RWPE2 (cell line): ENCODE measurements around the gene TTF2.

Experiments
- ATAC-seq: fragments of 200-7000 bp; cut with Tn5 transposase; 3 replicates; pipeline ENCODE4 v1.9.1; 2021; ENCODE audit warnings: low read depth
- DNase-seq: peaks from one replicate; pipeline ENCODE4 v3.0.0-alpha.2; 2020; ENCODE audit warnings: low spot score
- H3K27ac ChIP-seq: fragments of 450-650 bp; 2 replicates; pipeline ENCODE4 v1.5.1; 2017; ENCODE audit warnings: mild to moderate bottlenecking; ENCODE audit not compliant: poor library complexity, severe bottlenecking
- H3K27me3 ChIP-seq: fragments of 250-450 bp; sonication (Bioruptor Pico); 2 replicates; pipeline ENCODE4 v1.5.1; 2021; ENCODE audit warnings: mild to moderate bottlenecking, moderate library complexity; ENCODE audit not compliant: insufficient read depth, poor library complexity, severe bottlenecking
- H3K36me3 ChIP-seq: fragments of 250-450 bp; sonication (Bioruptor Pico); 2 replicates; pipeline ENCODE4 v1.5.1; 2020; ENCODE audit warnings: low read depth, mild to moderate bottlenecking, moderate library complexity
- H3K4me1 ChIP-seq: fragments of 250-450 bp; sonication (Bioruptor Pico); 2 replicates; pipeline ENCODE4 v1.5.1; 2021; ENCODE audit warnings: mild to moderate bottlenecking, moderate library complexity; ENCODE audit not compliant: insufficient read depth, poor library complexity, severe bottlenecking
- H3K4me3 ChIP-seq: fragments of 250-450 bp; sonication (Bioruptor Pico); 2 replicates; pipeline ENCODE4 v1.5.1; 2021; ENCODE audit warnings: mild to moderate bottlenecking, moderate library complexity; ENCODE audit not compliant: severe bottlenecking
- H3K9me3 ChIP-seq: fragments of 250-450 bp; sonication (Bioruptor Pico); 2 replicates; pipeline ENCODE4 v1.5.1; 2021; ENCODE audit warnings: mild to moderate bottlenecking, moderate library complexity; ENCODE audit not compliant: severe bottlenecking
- CTCF ChIP-seq: fragments of 450-650 bp; IDR thresholded peaks from one replicate; pipeline ENCODE4 v1.5.1; 2017; ENCODE audit warnings: mild to moderate bottlenecking, moderate library complexity; ENCODE audit not compliant: poor library complexity, severe bottlenecking

The TTF2 gene

GRCh38 chr1:117060441-117061317, 553 bp downstream of the TTF2 start:
- Histone ChIP-seq H3K4me3 (peak overlapping the region; percentile 64), H3K36me3 (peaks cover 34% of the 10 kb centered on the region), H3K27ac (peak overlapping the region; percentile 75), H3K9me3 (no peaks in the 10 kb centered on the region), H3K27me3 (no peaks in the 10 kb centered on the region), H3K4me1 (peaks cover 10% of the 10 kb centered on the region)
- TF ChIP-seq CTCF = no peak
- DNase-seq (no peak), ATAC-seq (peak; percentile 31)

- Histone ChIP-seq H3K9me3 (no peaks in the 10 kb centered on the region), H3K27me3 (no peaks in the 10 kb centered on the region), H3K36me3 (peaks cover 34% of the 10 kb centered on the region), H3K4me3 (no peak overlapping the region), H3K4me1 (peaks cover 10% of the 10 kb centered on the region), H3K27ac (no peak overlapping the region)
- ATAC-seq (no peak), DNase-seq (no peak)
- no peak for TF ChIP-seq CTCF
These were observed 1.9 kb downstream of the TTF2 start for GRCh38 chr1:117061986-117062415.

- no peak for ATAC-seq
- Histone ChIP-seq H3K4me1 (peaks cover 2% of the 10 kb centered on the region), H3K27ac (no peak overlapping the region), H3K9me3 (no peaks in the 10 kb centered on the region), H3K36me3 (peaks cover 47% of the 10 kb centered on the region), H3K27me3 (no peaks in the 10 kb centered on the region), H3K4me3 (no peak overlapping the region)
- no peak for TF ChIP-seq CTCF
- DNase-seq = no peak
These were observed 6.2 kb downstream of the TTF2 start for GRCh38 chr1:117066367-117066766.

DNA sequence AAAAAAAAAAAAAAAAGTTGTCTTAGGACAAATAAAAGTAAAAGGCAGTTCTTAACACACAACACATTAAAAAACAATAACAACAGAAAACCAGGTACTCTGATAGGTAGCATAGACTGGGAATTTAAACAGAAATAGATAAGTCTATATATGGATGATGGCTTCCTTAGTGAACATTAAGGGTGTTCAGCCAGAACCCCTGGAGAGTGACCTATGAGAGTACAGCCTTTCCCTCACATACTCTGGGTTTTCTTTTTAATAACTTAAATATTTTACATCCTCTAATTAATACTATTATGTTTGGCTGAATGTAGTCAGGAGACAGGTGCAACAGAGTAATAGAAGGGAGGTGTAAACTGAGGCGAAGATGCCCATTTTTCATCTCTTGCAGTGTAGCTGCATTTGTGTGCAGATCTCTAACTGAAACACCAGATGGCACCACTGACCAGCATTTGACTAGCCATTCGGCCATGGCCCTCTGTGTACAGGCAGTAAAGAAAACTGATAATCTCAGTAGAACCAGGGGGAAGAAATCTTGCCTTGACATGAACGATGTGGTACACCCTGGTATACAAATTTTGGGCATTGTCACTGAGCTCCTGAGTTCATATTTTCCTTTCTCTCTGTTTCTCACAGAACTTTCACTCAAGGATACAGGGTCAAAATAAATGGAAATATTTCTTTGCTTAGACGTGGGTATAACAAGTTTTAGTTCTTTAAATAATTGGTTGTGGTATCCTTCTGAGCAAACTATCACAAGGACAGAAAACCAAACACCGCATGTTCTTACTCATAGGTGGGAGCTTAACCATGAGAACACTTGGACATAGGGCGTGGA, 7.6 kb downstream of the TTF2 start:
- peak; percentile 83 for TF ChIP-seq CTCF
- ATAC-seq = peak; percentile 74

More for the DNA sequence above, 7.6 kb downstream of the TTF2 start:
- H3K4me3 ChIP-seq = no peak overlapping the region
- no peaks in the 10 kb centered on the region for H3K27me3 ChIP-seq
- no peaks in the 10 kb centered on the region for H3K9me3 ChIP-seq
- no peak overlapping the region for H3K27ac ChIP-seq
- H3K4me1 ChIP-seq = no peaks in the 10 kb centered on the region
- H3K36me3 ChIP-seq = peaks cover 34% of the 10 kb centered on the region
- DNase-seq = no peak
